Lower leg skin (tissue), 4 donors: ENCODE results near the gene CCND1. TPM values are rescaled to one million over a fixed set of nuclear protein-coding genes. Genes with fewer than 3 reads are reported as not detected.

Source experiments
- DNase-seq, 2 donors: peaks; one replicate each; pipeline ENCODE4 v3.0.0-alpha.2; 2019; ENCODE audit warnings: low spot score in 2 of 2
- H3K4me3 ChIP-seq: fragments of 200-600 bp; sonication (generic); 2 replicates; pipeline ENCODE4 v1.5.1; 2017; ENCODE audit warnings: mild to moderate bottlenecking, low read depth; ENCODE audit not compliant: poor library complexity, severe bottlenecking
- POLR2A ChIP-seq, 2 donors: fragments of 450-650 bp; IDR thresholded peaks; one replicate each; pipeline ENCODE4 v1.6.1; 2016 to 2017; ENCODE audit warnings: antibody characterized with exemption in 2 of 2, mild to moderate bottlenecking in 1 of 2, moderate library complexity in 1 of 2
- WGBS, 2 donors: methylation state at CpG; one replicate each; pipeline ENCODE4 v1.1.5; 2018; 5-methylcytosine and 5-hydroxymethylcytosine counted together
- intact Hi-C: fragments of 100-400 bp; cut with DNase I; formaldehyde crosslinking; loops from one replicate; pipeline ENCODE4 v1.15.0; 2023; ENCODE audit warnings: low total_unique reads
- total RNA-seq, 4 donors: library from RNA; depleted of rRNA; stranded (reverse); fragments of >200 nt; gene quantifications; one replicate each; pipeline ENCODE4 v1.1.0, GENCODE V29; 2016
- TF ChIP-seq, protein P1 (sequence below), 3 donors: fragments of 450-650 bp; IDR thresholded peaks; one replicate each; pipeline ENCODE4 v1.5.1; 2016; ENCODE audit warnings: antibody characterized with exemption in 3 of 3, mild to moderate bottlenecking in 3 of 3, moderate library complexity in 2 of 3

CCND1 gene
- total RNA-seq, 4 donors from 2014 or later, result 194 to 370 (median 229) TPM

DNA sequence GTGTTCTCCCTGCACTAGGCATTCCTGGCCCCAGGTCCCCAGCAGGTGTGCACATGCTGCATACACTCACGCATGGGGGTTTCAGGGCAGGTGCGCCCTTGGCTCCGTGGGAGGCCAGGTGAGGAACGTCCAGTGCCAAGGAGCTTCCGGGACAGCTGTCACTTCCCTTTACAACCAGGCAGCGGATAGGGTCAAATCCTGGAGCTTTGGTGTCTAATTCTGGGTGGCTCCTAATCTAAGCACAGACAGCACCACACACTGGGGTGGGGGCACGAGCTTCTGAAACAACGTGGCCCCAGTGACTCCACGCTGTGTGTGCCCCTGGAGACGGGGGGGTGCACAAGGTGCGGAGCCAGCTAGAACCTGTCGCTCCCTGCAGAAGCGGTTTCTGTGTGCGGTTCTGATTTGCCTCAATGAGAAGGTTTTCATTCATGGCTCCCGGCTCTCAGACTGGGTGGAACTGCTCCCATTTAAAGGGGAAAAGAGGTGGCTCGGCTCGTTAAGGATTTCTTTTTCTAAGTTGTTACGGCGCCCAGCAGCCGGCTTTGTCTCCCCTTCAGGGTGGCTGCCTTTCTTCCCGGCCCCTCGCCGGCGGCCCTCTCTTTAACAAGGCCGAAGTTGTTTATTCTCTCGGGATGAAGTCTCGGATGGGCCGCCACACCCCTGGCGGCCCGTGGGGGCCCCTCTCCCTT is 5.0 kb downstream of the CCND1 start:
- TF ChIP-seq, protein P1, sequence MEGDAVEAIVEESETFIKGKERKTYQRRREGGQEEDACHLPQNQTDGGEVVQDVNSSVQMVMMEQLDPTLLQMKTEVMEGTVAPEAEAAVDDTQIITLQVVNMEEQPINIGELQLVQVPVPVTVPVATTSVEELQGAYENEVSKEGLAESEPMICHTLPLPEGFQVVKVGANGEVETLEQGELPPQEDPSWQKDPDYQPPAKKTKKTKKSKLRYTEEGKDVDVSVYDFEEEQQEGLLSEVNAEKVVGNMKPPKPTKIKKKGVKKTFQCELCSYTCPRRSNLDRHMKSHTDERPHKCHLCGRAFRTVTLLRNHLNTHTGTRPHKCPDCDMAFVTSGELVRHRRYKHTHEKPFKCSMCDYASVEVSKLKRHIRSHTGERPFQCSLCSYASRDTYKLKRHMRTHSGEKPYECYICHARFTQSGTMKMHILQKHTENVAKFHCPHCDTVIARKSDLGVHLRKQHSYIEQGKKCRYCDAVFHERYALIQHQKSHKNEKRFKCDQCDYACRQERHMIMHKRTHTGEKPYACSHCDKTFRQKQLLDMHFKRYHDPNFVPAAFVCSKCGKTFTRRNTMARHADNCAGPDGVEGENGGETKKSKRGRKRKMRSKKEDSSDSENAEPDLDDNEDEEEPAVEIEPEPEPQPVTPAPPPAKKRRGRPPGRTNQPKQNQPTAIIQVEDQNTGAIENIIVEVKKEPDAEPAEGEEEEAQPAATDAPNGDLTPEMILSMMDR (IDR thresholded peaks at IDR 0.05), result no peak
- TF ChIP-seq POLR2A (IDR thresholded peaks at IDR 0.05), result no peak
- WGBS, 2 donors, result 74 to 75% methylated on average over 30 of the region's 30 CpGs

DNA sequence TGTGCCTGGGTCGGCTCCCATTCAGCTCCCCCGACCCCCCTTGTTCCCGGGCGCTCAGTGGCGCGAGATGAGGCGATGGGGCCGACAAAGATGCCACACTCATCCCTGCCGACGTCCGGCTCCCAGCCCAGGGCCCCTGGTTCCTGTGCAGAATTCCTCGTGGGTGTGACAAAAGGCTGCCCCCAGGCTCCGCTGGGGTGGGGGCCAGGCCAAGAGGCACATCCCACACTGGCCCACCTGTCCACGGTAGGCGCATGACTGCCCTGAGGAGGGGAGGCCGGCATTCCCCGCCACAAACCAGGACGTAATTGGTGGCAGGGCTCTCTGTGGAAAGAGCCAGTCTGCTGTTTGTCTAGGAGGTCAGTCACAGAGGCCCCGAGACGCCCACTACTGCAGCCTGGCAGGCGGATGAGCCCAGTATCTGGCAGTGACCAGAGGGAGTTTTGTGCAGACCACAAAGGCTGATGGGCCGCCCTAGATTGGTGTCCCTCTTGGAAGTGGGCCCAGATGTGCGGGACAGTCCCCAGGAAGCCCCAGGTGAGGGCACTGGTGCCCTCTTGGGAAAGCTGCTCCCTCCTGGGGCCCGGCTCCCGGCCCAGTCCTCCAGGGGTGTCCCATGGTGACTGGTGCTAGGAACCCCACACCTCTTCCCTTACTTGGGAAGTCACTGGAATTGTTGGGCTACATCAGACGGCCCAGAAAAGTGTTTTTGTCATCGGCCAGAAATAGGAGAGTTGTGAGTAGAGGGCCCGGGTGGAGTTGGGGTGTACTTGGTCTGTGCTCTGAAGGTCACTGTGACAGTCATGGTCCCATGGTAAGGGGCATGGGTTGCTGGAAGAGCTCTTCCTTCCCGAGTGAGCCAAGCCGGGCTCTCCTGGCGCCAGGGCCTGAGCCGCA is 5.8 kb downstream of the CCND1 start:
- 77 to 82% methylated on average over 26 to 28 of the region's 32 CpGs for WGBS, 2 donors
- H3K4me3 ChIP-seq, result no peak overlapping the region
- TF ChIP-seq POLR2A (IDR thresholded peaks at IDR 0.05), result no peak
- TF ChIP-seq, protein P1 (IDR thresholded peaks at IDR 0.05), result no peak
- no peak for DNase-seq
- intact Hi-C loops, result no loop called here

More for the DNA sequence above, 5.0 kb downstream of the CCND1 start:
- H3K4me3 ChIP-seq, result no peak overlapping the region
- intact Hi-C loops, result loop anchor here (2.0 kb wide), 1 partner anchor 545 kb away; no protein-coding TSS in a partner anchor
- DNase-seq, result no peak

DNA sequence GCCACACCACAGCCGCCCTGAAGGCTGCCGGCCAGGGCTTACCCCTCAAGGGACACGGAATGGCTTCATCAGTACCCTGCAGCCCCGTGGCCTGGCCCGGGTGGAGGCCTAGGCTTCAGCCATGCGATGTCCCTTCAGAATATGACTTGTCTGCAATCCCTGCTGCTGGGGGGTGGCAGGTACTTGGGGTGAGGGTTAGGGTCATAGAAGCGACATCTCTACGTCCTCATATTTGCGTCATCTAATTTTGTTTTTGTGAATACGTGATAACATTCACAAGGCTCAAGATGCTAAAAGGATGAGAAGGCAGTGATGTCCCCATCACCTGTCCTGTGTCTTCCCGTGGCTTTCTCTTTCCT is 6.4 kb downstream of the CCND1 start:
- intact Hi-C loops, result no loop called here
- TF ChIP-seq POLR2A (IDR thresholded peaks at IDR 0.05), result no peak
- TF ChIP-seq, protein P1 (IDR thresholded peaks at IDR 0.05), result no peak
- no peak overlapping the region for H3K4me3 ChIP-seq
- WGBS, 2 donors, result 80 to 93% methylated on average over 11 of the region's 11 CpGs
- DNase-seq, result no peak

DNA sequence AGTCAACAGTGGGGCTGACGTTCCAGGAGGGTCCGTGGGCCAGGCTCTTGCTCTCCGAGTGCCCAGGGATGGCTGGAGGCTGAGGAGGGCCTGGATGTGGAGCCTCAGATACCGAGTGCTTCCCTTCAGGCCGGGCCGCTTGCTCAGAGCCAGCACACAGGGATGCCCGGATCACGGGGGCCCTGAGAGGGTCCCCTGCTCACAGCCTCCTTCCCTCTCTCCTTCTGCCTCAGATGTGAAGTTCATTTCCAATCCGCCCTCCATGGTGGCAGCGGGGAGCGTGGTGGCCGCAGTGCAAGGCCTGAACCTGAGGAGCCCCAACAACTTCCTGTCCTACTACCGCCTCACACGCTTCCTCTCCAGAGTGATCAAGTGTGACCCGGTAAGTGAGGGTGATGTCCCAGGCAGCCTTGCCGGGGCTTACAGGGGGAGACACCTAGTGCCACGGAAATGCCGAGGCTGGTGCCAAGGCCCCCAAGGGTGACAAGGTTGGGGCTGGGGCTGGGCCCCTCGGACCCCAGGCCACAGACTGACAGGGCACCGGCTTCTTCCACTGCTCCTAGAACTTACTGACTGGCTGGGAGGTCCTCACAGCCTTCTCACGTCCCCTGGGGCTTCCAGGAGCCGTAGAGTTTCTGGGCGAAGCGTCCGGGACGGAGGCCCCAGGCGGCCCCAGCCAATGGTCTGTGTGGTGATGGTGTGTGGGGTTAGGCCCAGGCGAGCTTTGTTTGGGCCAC is 7.0 kb downstream of the CCND1 start:
- intact Hi-C loops, result no loop called here
- DNase-seq, result no peak
- H3K4me3 ChIP-seq, result no peak overlapping the region
- WGBS, 2 donors, result 83 to 88% methylated on average over 25 to 28 of the region's 28 CpGs
- no peak for TF ChIP-seq POLR2A (IDR thresholded peaks at IDR 0.05)
- TF ChIP-seq, protein P1 (IDR thresholded peaks at IDR 0.05), result no peak

DNA sequence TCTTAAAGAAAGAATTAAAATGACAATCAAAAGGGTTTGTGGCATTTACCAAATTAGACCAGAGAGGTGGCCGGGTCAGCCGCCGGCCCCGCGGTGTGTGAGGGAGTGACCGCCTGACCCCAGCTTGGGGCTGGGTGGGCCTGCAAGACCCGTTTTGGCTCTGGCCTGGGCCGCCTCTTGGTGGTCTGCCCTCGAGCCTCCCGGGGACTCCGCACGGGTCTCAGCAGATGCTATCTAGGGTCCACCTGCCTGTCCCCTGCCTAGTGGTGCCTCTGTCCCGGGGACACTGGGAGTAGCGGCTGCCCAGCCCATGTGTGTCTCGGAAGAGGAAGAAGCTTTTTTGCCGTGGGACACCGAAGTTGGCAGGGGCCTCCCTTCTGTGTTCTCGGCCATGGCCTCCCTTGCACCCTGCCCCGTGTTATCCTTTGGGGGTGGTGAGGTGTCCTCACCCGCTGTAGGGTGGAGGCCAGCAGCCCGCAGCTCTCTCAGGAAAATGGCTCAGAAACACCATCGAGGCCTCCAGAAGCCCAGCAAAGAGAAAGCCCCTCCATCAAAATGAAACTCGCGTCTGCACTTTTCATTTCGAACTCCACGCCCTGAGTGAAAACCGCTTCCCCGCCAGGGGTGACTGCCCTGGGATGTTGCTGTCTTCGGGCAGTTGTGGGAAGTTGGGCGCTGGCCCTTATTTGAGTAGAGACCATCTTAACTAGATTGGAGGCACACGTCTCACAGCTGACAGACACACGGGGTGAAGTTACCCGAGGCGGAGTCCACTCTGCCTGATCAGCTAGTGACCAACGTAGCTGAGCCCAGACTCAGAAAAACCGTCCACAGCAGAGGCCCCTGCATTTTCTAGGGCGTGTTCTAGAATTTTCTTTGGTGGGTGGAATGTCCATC is 8.0 kb downstream of the CCND1 start:
- TF ChIP-seq, protein P1 (IDR thresholded peaks at IDR 0.05), result no peak
- WGBS, 2 donors, result 89 to 92% methylated on average over 36 to 37 of the region's 37 CpGs
- DNase-seq, result no peak
- intact Hi-C loops, result no loop called here
- H3K4me3 ChIP-seq, result no peak overlapping the region
